ENCODE measurements around the gene TAAR5. TPM values are rescaled to one million over a fixed set of nuclear protein-coding genes. Genes with fewer than 3 reads are reported as not detected.

TAAR5 gene
- total and polyA plus RNA-seq, 2 donors (not counting 1 experiment from before 2014, with no cell fraction given), result not detected

DNA sequence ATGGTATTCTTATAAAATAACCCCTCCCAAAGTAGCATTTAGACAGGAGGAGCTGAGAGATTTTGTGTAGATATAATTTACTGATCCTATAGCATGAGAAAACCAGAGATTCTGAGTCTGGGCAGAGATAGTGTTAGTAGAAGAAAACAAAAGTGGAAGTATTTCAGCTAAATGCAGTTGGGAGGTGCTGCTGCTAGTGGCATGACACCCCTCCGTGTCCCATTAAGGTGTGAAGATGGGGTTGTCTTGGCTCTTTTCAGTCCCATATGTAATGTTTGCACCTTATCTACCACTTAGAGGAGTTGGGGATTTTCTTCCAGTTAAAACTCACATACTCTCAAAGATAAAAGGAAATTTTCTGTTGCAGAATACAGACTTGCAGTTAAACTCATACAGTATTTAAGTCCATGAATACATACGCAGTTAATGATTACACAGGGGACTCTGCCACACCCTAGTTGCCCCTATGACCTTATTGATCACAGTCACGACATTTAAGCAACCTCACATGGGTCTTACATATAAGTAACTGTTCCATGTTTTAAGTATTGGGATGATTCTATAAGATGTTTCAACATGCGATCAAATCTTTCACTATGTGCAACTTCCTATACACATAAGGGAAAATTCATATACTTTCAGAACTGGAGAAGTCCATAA, 23.0 kb upstream of the TAAR5 start:
- H3K4me2 ChIP-seq (ENCODE audit: extremely low read depth, insufficient read depth, low read length), result no peak overlapping the region
- no peak overlapping the region for H3K9ac ChIP-seq (ENCODE audit: insufficient read depth, low read length)
- H3K27ac ChIP-seq (ENCODE audit: insufficient read depth, low read length), result no peak overlapping the region
- H3K9me3 ChIP-seq (ENCODE audit: control insufficient read depth, insufficient read depth, low read depth, low read length), result no peaks in the 10 kb centered on the region
- no peak for DNase-seq (ENCODE audit: low read depth in 2 of 2)
- H3K4me3 ChIP-seq (replicated peaks in 1 of 4; ENCODE audit: control extremely low read depth in 1 of 4, insufficient read depth in 1 of 4, low read depth in 3 of 4, low read length in 4 of 4), result no peak overlapping the region
- no peaks in the 10 kb centered on the region for H4K20me1 ChIP-seq (ENCODE audit: control insufficient read depth, extremely low read depth, insufficient read depth, low read length)
- peaks cover 2% of the 10 kb centered on the region for H3K27me3 ChIP-seq (ENCODE audit: control insufficient read depth, insufficient read depth, low read length)
- no peaks in the 10 kb centered on the region for H3K4me1 ChIP-seq (ENCODE audit: control insufficient read depth, extremely low read depth, insufficient read depth, low read length)
- TF ChIP-seq, protein P1, sequence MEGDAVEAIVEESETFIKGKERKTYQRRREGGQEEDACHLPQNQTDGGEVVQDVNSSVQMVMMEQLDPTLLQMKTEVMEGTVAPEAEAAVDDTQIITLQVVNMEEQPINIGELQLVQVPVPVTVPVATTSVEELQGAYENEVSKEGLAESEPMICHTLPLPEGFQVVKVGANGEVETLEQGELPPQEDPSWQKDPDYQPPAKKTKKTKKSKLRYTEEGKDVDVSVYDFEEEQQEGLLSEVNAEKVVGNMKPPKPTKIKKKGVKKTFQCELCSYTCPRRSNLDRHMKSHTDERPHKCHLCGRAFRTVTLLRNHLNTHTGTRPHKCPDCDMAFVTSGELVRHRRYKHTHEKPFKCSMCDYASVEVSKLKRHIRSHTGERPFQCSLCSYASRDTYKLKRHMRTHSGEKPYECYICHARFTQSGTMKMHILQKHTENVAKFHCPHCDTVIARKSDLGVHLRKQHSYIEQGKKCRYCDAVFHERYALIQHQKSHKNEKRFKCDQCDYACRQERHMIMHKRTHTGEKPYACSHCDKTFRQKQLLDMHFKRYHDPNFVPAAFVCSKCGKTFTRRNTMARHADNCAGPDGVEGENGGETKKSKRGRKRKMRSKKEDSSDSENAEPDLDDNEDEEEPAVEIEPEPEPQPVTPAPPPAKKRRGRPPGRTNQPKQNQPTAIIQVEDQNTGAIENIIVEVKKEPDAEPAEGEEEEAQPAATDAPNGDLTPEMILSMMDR (conservative IDR thresholded peaks at IDR 0.05 in 1 of 2, IDR thresholded peaks at IDR 0.05 in 1 of 2; ENCODE audit: low read depth in 1 of 2, low read length in 2 of 2), result no peak
- TF ChIP-seq EZH2 (IDR thresholded peaks at IDR 0.05; ENCODE audit: low read length, missing control alignments), result no peak
- H2AFZ ChIP-seq (ENCODE audit: low read length), result no peak overlapping the region
- H3K36me3 ChIP-seq (ENCODE audit: control insufficient read depth, insufficient read depth, low read length), result no peaks in the 10 kb centered on the region
- H3K79me2 ChIP-seq (ENCODE audit: control insufficient read depth, insufficient read depth, low read length), result no peaks in the 10 kb centered on the region

- no peak overlapping the region for H3K4me2 ChIP-seq (ENCODE audit: extremely low read depth, insufficient read depth, low read length)
- no peak for DNase-seq (ENCODE audit: low read depth in 2 of 2)
- H4K20me1 ChIP-seq (ENCODE audit: control insufficient read depth, extremely low read depth, insufficient read depth, low read length), result no peaks in the 10 kb centered on the region
- no peak overlapping the region for H3K4me3 ChIP-seq (replicated peaks in 1 of 4; ENCODE audit: control extremely low read depth in 1 of 4, insufficient read depth in 1 of 4, low read depth in 3 of 4, low read length in 4 of 4)
- H3K4me1 ChIP-seq (ENCODE audit: control insufficient read depth, extremely low read depth, insufficient read depth, low read length), result no peaks in the 10 kb centered on the region
- TF ChIP-seq, protein P1 (conservative IDR thresholded peaks at IDR 0.05 in 1 of 2, IDR thresholded peaks at IDR 0.05 in 1 of 2; ENCODE audit: low read depth in 1 of 2, low read length in 2 of 2), result no peak
- TF ChIP-seq EZH2 (IDR thresholded peaks at IDR 0.05; ENCODE audit: low read length, missing control alignments), result no peak
- H2AFZ ChIP-seq (ENCODE audit: low read length), result no peak overlapping the region
- H3K79me2 ChIP-seq (ENCODE audit: control insufficient read depth, insufficient read depth, low read length), result no peaks in the 10 kb centered on the region
- no peaks in the 10 kb centered on the region for H3K36me3 ChIP-seq (ENCODE audit: control insufficient read depth, insufficient read depth, low read length)
- H3K27me3 ChIP-seq (ENCODE audit: control insufficient read depth, insufficient read depth, low read length), result peaks cover 2% of the 10 kb centered on the region
- no peak overlapping the region for H3K9ac ChIP-seq (ENCODE audit: insufficient read depth, low read length)
- no peak overlapping the region for H3K27ac ChIP-seq (ENCODE audit: insufficient read depth, low read length)
- H3K9me3 ChIP-seq (ENCODE audit: control insufficient read depth, insufficient read depth, low read depth, low read length), result no peaks in the 10 kb centered on the region
Measured at GRCh38 chr6:132611616-132612015, 22.1 kb upstream of the TAAR5 start.

DNA sequence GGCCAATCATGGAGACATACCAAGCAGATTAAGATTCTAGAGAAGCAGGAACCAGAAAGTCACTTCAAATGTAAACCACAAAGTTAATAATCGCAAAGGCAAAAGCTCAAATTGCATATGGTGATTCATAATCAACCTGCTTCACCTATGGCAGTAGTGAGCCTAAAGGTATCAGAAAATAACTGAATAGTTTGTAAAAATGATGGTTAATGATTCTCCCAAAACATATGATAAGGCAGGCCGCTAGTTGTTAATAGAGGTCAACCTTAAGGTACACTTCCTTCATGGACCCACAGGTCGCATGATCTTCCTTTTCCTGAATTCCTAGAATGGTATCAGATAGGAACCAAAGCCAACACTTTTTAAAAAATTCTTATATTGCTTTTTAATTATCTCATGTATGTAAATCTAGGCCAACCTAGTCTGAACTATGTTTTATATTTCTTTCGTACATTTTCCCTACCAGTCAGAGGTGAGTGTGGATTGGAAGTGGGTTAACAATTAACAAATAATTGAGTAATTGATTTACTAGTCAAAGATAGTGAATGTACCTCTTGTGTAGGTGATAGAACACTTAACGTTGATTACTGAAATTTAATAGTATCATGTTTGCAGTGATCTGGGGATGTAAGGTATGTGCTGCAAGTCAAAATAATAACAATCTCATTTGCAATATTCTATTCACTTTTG, 18.1 kb upstream of the TAAR5 start:
- no peak overlapping the region for H3K4me2 ChIP-seq (ENCODE audit: extremely low read depth, insufficient read depth, low read length)
- no peak overlapping the region for H2AFZ ChIP-seq (ENCODE audit: low read length)
- no peak for DNase-seq (ENCODE audit: low read depth in 2 of 2)
- no peak overlapping the region for H3K27ac ChIP-seq (ENCODE audit: insufficient read depth, low read length)
- no peaks in the 10 kb centered on the region for H3K36me3 ChIP-seq (ENCODE audit: control insufficient read depth, insufficient read depth, low read length)
- no peak overlapping the region for H3K4me3 ChIP-seq (replicated peaks in 1 of 4; ENCODE audit: control extremely low read depth in 1 of 4, insufficient read depth in 1 of 4, low read depth in 3 of 4, low read length in 4 of 4)
- no peaks in the 10 kb centered on the region for H3K27me3 ChIP-seq (ENCODE audit: control insufficient read depth, insufficient read depth, low read length)
- H3K4me1 ChIP-seq (ENCODE audit: control insufficient read depth, extremely low read depth, insufficient read depth, low read length), result no peaks in the 10 kb centered on the region
- H3K9me3 ChIP-seq (ENCODE audit: control insufficient read depth, insufficient read depth, low read depth, low read length), result no peaks in the 10 kb centered on the region
- H3K79me2 ChIP-seq (ENCODE audit: control insufficient read depth, insufficient read depth, low read length), result no peaks in the 10 kb centered on the region
- H3K9ac ChIP-seq (ENCODE audit: insufficient read depth, low read length), result no peak overlapping the region
- no peaks in the 10 kb centered on the region for H4K20me1 ChIP-seq (ENCODE audit: control insufficient read depth, extremely low read depth, insufficient read depth, low read length)
- TF ChIP-seq EZH2 (IDR thresholded peaks at IDR 0.05; ENCODE audit: low read length, missing control alignments), result no peak
- TF ChIP-seq, protein P1 (conservative IDR thresholded peaks at IDR 0.05 in 1 of 2, IDR thresholded peaks at IDR 0.05 in 1 of 2; ENCODE audit: low read depth in 1 of 2, low read length in 2 of 2), result no peak
